ENCODE results near the gene SMS. TPM values are rescaled to one million over a fixed set of nuclear protein-coding genes. Genes with fewer than 3 reads are reported as not detected.

SMS gene
- total RNA-seq (2022; extraction: Qiagen RNA extraction), result 181 to 217 TPM (median 187 TPM) in 5 replicates

DNA sequence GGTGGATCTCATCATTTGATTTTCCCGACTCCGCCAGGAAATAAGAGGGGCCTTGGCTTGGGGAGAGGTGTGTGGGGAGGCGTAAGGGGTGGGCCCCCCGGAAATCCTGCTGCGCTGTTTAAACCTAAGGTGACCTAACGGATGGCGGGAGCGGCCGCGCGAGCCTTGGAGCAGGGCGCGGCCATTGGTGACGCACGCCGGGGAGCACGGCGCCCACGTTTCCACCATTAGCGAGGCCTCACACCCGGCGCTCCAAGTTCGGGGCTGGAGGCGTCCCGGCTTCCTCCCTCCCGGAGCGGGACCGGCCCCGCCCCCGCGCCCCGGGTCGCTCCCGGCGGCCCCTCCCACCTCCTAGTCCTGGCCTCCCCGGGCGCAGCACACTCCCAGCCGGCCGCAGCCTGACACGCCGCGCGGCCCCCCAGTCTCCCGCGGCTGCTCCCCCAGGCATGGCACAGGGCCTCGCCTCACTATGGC is at the start of gene SMS:
SMS (plus strand) TSS at position 354 of the 474 bp plus-strand sequence; CDS start at position 470, 116 bp downstream.

DNA sequence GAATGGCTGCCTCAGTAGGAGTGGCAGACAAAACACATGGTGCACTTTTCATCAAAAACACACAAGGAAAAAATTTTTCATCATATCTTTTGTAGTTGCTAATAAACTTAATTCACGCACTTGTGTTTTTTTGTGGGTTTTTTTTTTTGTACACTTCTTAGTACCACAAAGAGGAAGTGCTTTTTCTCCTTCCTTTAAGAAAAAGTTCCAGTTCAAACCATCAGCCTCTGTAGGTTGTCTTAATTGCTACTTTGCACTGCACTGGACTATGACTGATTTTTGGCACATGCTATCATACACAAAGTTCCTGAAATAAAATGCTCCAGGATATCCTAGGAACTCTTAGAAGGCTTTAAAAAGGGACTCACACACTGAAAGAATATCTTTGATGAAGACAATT is 91.6 kb downstream of the SMS start, which contains the start of gene PHEX:
PHEX (plus strand) TSS at position 242 of the 400 bp plus-strand sequence. CDS start 681 bp downstream, outside the sequence.

Other genes with a start within 250 kb of the SMS start
- 0.20 TPM in 1 of 5 replicates, not detected in the others for gene SMPX, start 182.6 kb upstream of the SMS start, total RNA-seq (2022; extraction: Qiagen RNA extraction)
- 19.3 to 26.3 TPM (median 21.6 TPM) in 5 replicates for gene MBTPS2, start 101.1 kb upstream of the SMS start, total RNA-seq (2022; extraction: Qiagen RNA extraction)
- gene YY2, start 84.7 kb upstream of the SMS start, total RNA-seq (2022; extraction: Qiagen RNA extraction), result 1.9 to 2.7 TPM (median 2.5 TPM) in 5 replicates
- 0.24 to 0.38 TPM (median 0.34 TPM) in 5 replicates for gene PHEX, start 91.6 kb downstream of the SMS start, total RNA-seq (2022; extraction: Qiagen RNA extraction)

Data from A549 treated with Mapracorat at 1 μM for 4 hours (cell line).